Measurements from ENCODE around the gene KCNJ8.
"Not testable (repeated sequence)": the region's sequence is repeated elsewhere in the genome, so short reads cannot be mapped to it uniquely, and the experiment has no call there.

The KCNJ8 gene

DNA sequence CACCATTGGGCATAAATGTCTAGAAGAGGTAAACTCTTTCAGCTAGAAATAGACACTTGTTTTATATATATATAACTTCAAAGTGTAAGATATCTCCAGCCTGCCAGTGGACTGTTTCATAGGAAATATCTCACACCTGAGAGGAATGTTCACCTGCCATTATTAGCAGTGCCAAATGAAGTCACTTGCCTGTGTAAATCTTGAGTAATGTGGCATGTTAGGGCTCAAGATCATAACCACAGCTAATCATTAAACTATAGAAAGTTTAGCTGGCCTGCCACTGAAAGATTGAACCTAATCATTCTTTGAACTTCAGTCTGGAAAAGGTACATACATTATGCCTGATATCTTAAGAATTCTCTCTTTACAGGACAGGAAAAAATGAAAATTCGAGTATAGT is 25.5 kb upstream of the KCNJ8 start:
- H2AFZ ChIP-seq (ENCODE audit: low read length): no peak overlapping the region
- no peaks in the 10 kb centered on the region for H4K20me1 ChIP-seq (ENCODE audit: insufficient read depth, low read length)
- no peaks in the 10 kb centered on the region for H3F3A ChIP-seq (ENCODE audit: insufficient read depth, low read length)
- no peaks in the 10 kb centered on the region for H3K4me1 ChIP-seq (ENCODE audit: insufficient read depth, low read length, severe bottlenecking)
- TF ChIP-seq EZH2 (IDR thresholded peaks at IDR 0.05; ENCODE audit: borderline replicate concordance, low read length): no peak
- TF ChIP-seq, protein P1, sequence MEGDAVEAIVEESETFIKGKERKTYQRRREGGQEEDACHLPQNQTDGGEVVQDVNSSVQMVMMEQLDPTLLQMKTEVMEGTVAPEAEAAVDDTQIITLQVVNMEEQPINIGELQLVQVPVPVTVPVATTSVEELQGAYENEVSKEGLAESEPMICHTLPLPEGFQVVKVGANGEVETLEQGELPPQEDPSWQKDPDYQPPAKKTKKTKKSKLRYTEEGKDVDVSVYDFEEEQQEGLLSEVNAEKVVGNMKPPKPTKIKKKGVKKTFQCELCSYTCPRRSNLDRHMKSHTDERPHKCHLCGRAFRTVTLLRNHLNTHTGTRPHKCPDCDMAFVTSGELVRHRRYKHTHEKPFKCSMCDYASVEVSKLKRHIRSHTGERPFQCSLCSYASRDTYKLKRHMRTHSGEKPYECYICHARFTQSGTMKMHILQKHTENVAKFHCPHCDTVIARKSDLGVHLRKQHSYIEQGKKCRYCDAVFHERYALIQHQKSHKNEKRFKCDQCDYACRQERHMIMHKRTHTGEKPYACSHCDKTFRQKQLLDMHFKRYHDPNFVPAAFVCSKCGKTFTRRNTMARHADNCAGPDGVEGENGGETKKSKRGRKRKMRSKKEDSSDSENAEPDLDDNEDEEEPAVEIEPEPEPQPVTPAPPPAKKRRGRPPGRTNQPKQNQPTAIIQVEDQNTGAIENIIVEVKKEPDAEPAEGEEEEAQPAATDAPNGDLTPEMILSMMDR (IDR thresholded peaks at IDR 0.05; ENCODE audit: low read length): no peak
- no peaks in the 10 kb centered on the region for H3K79me2 ChIP-seq (ENCODE audit: insufficient read depth, low read length)
- no peaks in the 10 kb centered on the region for H3K27me3 ChIP-seq (ENCODE audit: insufficient read depth, low read length)
- no peak overlapping the region for H3K27ac ChIP-seq (ENCODE audit: low read depth, low read length, poor library complexity, severe bottlenecking)
- no peaks in the 10 kb centered on the region for H3K9me2 ChIP-seq (ENCODE audit: low read depth, low read length)
- no peak overlapping the region for H3K4me3 ChIP-seq (ENCODE audit: low read depth, low read length, poor library complexity, severe bottlenecking)
- H3K9me3 ChIP-seq (ENCODE audit: low read length): no peaks in the 10 kb centered on the region
- H3K9ac ChIP-seq (ENCODE audit: low read length): no peak overlapping the region
- no peak overlapping the region for H3K4me2 ChIP-seq (ENCODE audit: low read length)
- no peaks in the 10 kb centered on the region for H3K36me3 ChIP-seq (ENCODE audit: insufficient read depth, low read length)

DNA sequence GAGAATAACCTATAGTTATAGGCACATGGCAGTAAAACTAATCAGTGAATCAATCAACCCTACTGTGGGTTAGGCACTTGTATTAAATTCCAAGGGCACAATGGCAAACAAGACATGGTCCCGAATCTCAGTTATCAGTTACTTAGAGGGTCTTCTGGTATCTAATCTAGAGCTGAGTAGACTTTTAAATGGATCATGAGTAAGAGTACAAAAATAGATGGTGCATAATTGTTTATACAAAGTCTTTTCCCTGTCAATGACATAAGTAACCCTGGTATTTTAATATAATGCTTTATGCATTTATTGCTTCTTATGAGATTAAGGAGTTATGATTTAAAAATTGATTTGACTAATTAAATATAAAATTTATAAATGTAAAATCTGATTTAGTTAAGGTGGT is 23.0 kb upstream of the KCNJ8 start:
- Histone ChIP-seq H3K36me3 (ENCODE audit: insufficient read depth, low read length) (no peaks in the 10 kb centered on the region), H3K9me3 (ENCODE audit: low read length) (no peaks in the 10 kb centered on the region), H3K4me2 (ENCODE audit: low read length) (no peak overlapping the region), H3K9me2 (ENCODE audit: low read depth, low read length) (no peaks in the 10 kb centered on the region), H2AFZ (ENCODE audit: low read length) (no peak overlapping the region), H3F3A (ENCODE audit: insufficient read depth, low read length) (no peaks in the 10 kb centered on the region), H4K20me1 (ENCODE audit: insufficient read depth, low read length) (no peaks in the 10 kb centered on the region), H3K27me3 (ENCODE audit: insufficient read depth, low read length) (no peaks in the 10 kb centered on the region), H3K4me1 (ENCODE audit: insufficient read depth, low read length, severe bottlenecking) (no peaks in the 10 kb centered on the region), H3K27ac (ENCODE audit: low read depth, low read length, poor library complexity, severe bottlenecking) (no peak overlapping the region), H3K9ac (ENCODE audit: low read length) (no peak overlapping the region), H3K4me3 (ENCODE audit: low read depth, low read length, poor library complexity, severe bottlenecking) (no peak overlapping the region), H3K79me2 (ENCODE audit: insufficient read depth, low read length) (no peaks in the 10 kb centered on the region)
- TF ChIP-seq EZH2 (IDR thresholded peaks at IDR 0.05; ENCODE audit: borderline replicate concordance, low read length): no peak
- TF ChIP-seq, protein P1 (IDR thresholded peaks at IDR 0.05; ENCODE audit: low read length): no peak

- Histone ChIP-seq H3K4me3 (ENCODE audit: low read depth, low read length, poor library complexity, severe bottlenecking) (no peak overlapping the region), H3K9me2 (ENCODE audit: low read depth, low read length) (no peaks in the 10 kb centered on the region), H3K9ac (ENCODE audit: low read length) (no peak overlapping the region), H3K9me3 (ENCODE audit: low read length) (no peaks in the 10 kb centered on the region), H4K20me1 (ENCODE audit: insufficient read depth, low read length) (no peaks in the 10 kb centered on the region), H3K4me2 (ENCODE audit: low read length) (no peak overlapping the region), H3K27ac (ENCODE audit: low read depth, low read length, poor library complexity, severe bottlenecking) (no peak overlapping the region), H3F3A (ENCODE audit: insufficient read depth, low read length) (no peaks in the 10 kb centered on the region), H3K36me3 (ENCODE audit: insufficient read depth, low read length) (no peaks in the 10 kb centered on the region), H3K27me3 (ENCODE audit: insufficient read depth, low read length) (no peaks in the 10 kb centered on the region), H3K4me1 (ENCODE audit: insufficient read depth, low read length, severe bottlenecking) (no peaks in the 10 kb centered on the region), H2AFZ (ENCODE audit: low read length) (no peak overlapping the region), H3K79me2 (ENCODE audit: insufficient read depth, low read length) (no peaks in the 10 kb centered on the region)
- TF ChIP-seq, protein P1 (IDR thresholded peaks at IDR 0.05; ENCODE audit: low read length): no peak
- TF ChIP-seq EZH2 (IDR thresholded peaks at IDR 0.05; ENCODE audit: borderline replicate concordance, low read length): no peak
Observed at GRCh38 chr12:21795648-21796328, 21.3 kb upstream of the KCNJ8 start.

DNA sequence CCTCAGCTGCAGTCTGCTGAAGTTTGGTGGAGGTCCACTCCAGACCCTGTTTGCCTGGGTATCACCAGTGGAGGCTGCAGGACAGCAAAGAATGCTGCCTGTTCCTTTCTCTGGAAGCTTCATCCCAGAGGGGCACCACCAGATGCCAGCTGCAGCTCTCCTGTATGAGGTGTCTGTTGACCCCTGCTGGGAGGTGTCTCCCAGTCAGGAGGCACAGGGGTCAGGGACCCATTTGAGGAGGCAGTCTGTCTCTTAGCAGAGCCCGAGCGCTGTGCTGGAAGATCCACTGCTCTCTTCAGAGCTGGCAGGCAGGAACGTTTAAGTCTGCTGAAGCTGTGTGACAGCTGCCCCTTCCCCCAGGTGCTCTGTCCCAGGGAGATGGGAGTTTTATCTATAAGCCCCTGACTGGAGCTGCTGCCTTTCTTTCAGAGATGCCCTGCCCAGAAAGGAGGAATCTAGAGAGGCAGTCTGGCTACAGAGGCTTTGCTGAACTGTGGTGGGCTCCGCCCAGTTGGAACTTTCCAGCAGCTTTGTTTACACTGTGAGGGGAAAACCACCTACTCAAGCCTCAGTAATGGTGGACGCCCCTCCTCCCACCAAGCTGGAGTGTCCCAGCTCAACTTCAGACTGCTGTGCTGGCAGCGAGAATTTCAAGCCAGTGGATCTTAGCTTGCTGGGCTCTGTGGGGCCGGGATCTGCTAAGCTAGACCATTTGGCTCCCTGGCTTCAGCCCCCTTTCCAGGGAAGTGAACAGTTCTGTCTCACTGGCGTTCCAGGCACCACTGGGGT is 20.5 kb upstream of the KCNJ8 start:
- not testable (repeated sequence) for H3K4me3 ChIP-seq (ENCODE audit: low read depth, low read length, poor library complexity, severe bottlenecking); H2AFZ ChIP-seq (ENCODE audit: low read length); H3F3A ChIP-seq (ENCODE audit: insufficient read depth, low read length); H3K36me3 ChIP-seq (ENCODE audit: insufficient read depth, low read length); H3K9me3 ChIP-seq (ENCODE audit: low read length); H3K4me1 ChIP-seq (ENCODE audit: insufficient read depth, low read length, severe bottlenecking); H3K4me2 ChIP-seq (ENCODE audit: low read length); H3K9ac ChIP-seq (ENCODE audit: low read length); H3K79me2 ChIP-seq (ENCODE audit: insufficient read depth, low read length); H3K27ac ChIP-seq (ENCODE audit: low read depth, low read length, poor library complexity, severe bottlenecking); H3K27me3 ChIP-seq (ENCODE audit: insufficient read depth, low read length); H3K9me2 ChIP-seq (ENCODE audit: low read depth, low read length); H4K20me1 ChIP-seq (ENCODE audit: insufficient read depth, low read length)

DNA sequence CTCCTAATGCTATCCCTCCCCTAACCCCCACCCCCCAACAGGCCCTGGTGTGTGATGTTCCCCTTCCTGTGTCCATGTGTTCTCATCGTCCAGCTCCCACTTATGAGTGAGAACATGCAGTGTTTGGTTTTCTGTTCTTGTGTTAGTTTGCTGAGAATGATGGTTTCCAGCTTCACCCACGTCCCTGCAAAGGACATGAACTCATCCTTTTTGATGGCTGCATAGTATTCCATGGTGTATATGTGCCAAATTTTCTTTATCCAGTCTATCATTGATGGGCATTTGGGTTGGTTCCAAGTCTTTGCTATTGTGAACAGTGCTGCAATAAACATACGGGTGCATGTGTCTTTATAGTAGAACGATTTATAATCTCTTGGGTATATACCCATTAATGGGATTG is 15.2 kb upstream of the KCNJ8 start:
- not testable (repeated sequence) for H4K20me1 ChIP-seq (ENCODE audit: insufficient read depth, low read length); H3K79me2 ChIP-seq (ENCODE audit: insufficient read depth, low read length); H3K27me3 ChIP-seq (ENCODE audit: insufficient read depth, low read length); H3K4me1 ChIP-seq (ENCODE audit: insufficient read depth, low read length, severe bottlenecking); H3K9me2 ChIP-seq (ENCODE audit: low read depth, low read length); H3K9ac ChIP-seq (ENCODE audit: low read length); H2AFZ ChIP-seq (ENCODE audit: low read length); H3K36me3 ChIP-seq (ENCODE audit: insufficient read depth, low read length); H3K4me2 ChIP-seq (ENCODE audit: low read length); H3F3A ChIP-seq (ENCODE audit: insufficient read depth, low read length); H3K4me3 ChIP-seq (ENCODE audit: low read depth, low read length, poor library complexity, severe bottlenecking); H3K27ac ChIP-seq (ENCODE audit: low read depth, low read length, poor library complexity, severe bottlenecking); H3K9me3 ChIP-seq (ENCODE audit: low read length)

Data from OCI-LY1 (cell line).